GM12878 (cell line): ENCODE data around the gene SUGCT. TPM values are rescaled to one million over a fixed set of nuclear protein-coding genes. Genes with fewer than 3 reads are reported as not detected.

Source experiments
- ATAC-seq: fragments of 200-7000 bp; cut with Tn5 transposase; 3 replicates; pipeline ENCODE4 v1.9.1; 2020; ENCODE audit warnings: mild to moderate bottlenecking, moderate library complexity
- BruUV-seq: library from RNA; stranded (reverse); fragments of 400-500 nt; replicated peaks from 2 replicates; lab custom pipeline; 2021; lab: Mats Ljungman, UMichigan
- CTCF ChIA-PET: fragments of 300-600 bp; sonication (Branson Sonifier 250); formaldehyde crosslinking; extraction: SDS; loops from one replicate; lab custom pipeline; 2021; ENCODE audit warnings: inconsistent platforms; lab: Yijun Ruan, JAX
- POLR2A ChIA-PET: fragments of 350-600 bp; formaldehyde crosslinking; extraction: SDS; loops from one replicate; lab custom pipeline; 2021; ENCODE audit warnings: inconsistent platforms; lab: Charles Lee
- RAD21 ChIA-PET: fragments of 300-600 bp; sonication (Branson Sonifier 250); formaldehyde crosslinking; loops from one replicate; lab custom pipeline; 2023; ENCODE audit warnings: antibody characterized with exemption; ENCODE audit not compliant: unreplicated experiment; lab: Charles Lee
- SMC1A ChIA-PET: fragments of 300-600 bp; sonication (Branson Sonifier 250); formaldehyde crosslinking; loops from one replicate; lab custom pipeline; 2023; ENCODE audit not compliant: unreplicated experiment, uncharacterized antibody; lab: Charles Lee
- DNase-seq: peaks from one replicate; pipeline ENCODE4 v3.0.0-alpha.2; 2011; ENCODE audit warnings: low read depth, low spot score
- FAIRE-seq: peaks from 3 replicates; lab custom pipeline; 2011; peaks lifted over from hg19 to GRCh38; lab: Jason Lieb, UNC
- H2AFZ ChIP-seq: 2 replicates; pipeline ENCODE4 v1.6.0; 2011; ENCODE audit warnings: low read depth, low read length, control low read depth; ENCODE audit not compliant: control insufficient read depth
- H3K27ac ChIP-seq: 2 replicates; pipeline ENCODE4 v1.5.1; 2011; ENCODE audit warnings: control low read depth; ENCODE audit not compliant: control insufficient read depth, insufficient read depth
- H3K27me3 ChIP-seq, 2 experiments: replicated peaks in 1 of 2; 2 replicates each; pipeline versions ENCODE4 v1.6.0 to v1.6.1; 2011; ENCODE audit warnings: low read length in 1 of 2; ENCODE audit not compliant: control insufficient read depth in 2 of 2, insufficient read depth in 2 of 2
- H3K36me3 ChIP-seq, 2 experiments: 2 replicates each; pipeline ENCODE4 v1.5.1; 2011; ENCODE audit warnings: low read length in 1 of 2; ENCODE audit not compliant: control insufficient read depth in 2 of 2, insufficient read depth in 2 of 2
- H3K4me1 ChIP-seq: 2 replicates; pipeline ENCODE4 v1.6.1; 2011; ENCODE audit warnings: mild to moderate bottlenecking, low read length, moderate library complexity, mixed read lengths; ENCODE audit not compliant: control insufficient read depth, insufficient read depth
- H3K4me2 ChIP-seq: 2 replicates; pipeline ENCODE4 v1.6.0; 2011; ENCODE audit warnings: control low read depth; ENCODE audit not compliant: control insufficient read depth, insufficient read depth
- H3K4me3 ChIP-seq: fragments of 200-600 bp; sonication (generic); 2 replicates; pipeline ENCODE4 v1.5.1; 2016
- H3K79me2 ChIP-seq: 2 replicates; pipeline ENCODE4 v1.6.0; 2011; ENCODE audit warnings: low read length; ENCODE audit not compliant: control insufficient read depth, insufficient read depth
- H3K9ac ChIP-seq: 2 replicates; pipeline ENCODE4 v1.8.0; 2011; ENCODE audit warnings: low read length, control low read depth, mixed read lengths; ENCODE audit not compliant: control insufficient read depth, insufficient read depth
- H3K9me3 ChIP-seq: replicated peaks from 3 replicates; pipeline ENCODE4 v1.5.1; 2011; ENCODE audit warnings: mild to moderate bottlenecking, low read length; ENCODE audit not compliant: control insufficient read depth, insufficient read depth
- H4K20me1 ChIP-seq: 2 replicates; pipeline ENCODE4 v1.6.0; 2011; ENCODE audit not compliant: control insufficient read depth, insufficient read depth
- ATF3 ChIP-seq: IDR thresholded peaks from 2 replicates; pipeline ENCODE4 v1.6.1; 2011; ENCODE audit warnings: low read depth, mild to moderate bottlenecking, low read length, moderate library complexity, borderline replicate concordance; ENCODE audit errors: extremely low read depth
- CBX3 ChIP-seq: fragments of 200-600 bp; sonication (generic); IDR thresholded peaks from 2 replicates; pipeline ENCODE4 v1.6.1; 2016; ENCODE audit warnings: low read depth, borderline replicate concordance
- CBX5 ChIP-seq: sonication (generic); IDR thresholded peaks from 2 replicates; pipeline ENCODE4 v1.6.1; 2016; ENCODE audit warnings: low read depth, moderate library complexity, mild to moderate bottlenecking, inconsistent platforms
- E2F8 ChIP-seq: fragments of 450-650 bp; IDR thresholded peaks from 2 replicates; pipeline ENCODE4 v1.6.1; 2018; ENCODE audit warnings: mild to moderate bottlenecking, low read depth, moderate library complexity; ENCODE audit not compliant: partially characterized antibody
- IKZF1 ChIP-seq: fragments of 450-650 bp; conservative IDR thresholded peaks from 2 replicates; pipeline ENCODE4 v1.6.1; 2017; ENCODE audit warnings: antibody characterized with exemption, mild to moderate bottlenecking
- IKZF2 ChIP-seq, 2 experiments: fragments of 450-650 bp; IDR thresholded peaks; 2 replicates each; pipeline ENCODE4 v1.6.1; 2017; ENCODE audit warnings: mild to moderate bottlenecking in 2 of 2, moderate library complexity in 2 of 2
- MTA3 ChIP-seq: IDR thresholded peaks from 2 replicates; pipeline ENCODE4 v1.6.1; 2012; ENCODE audit warnings: low read length, inconsistent platforms, borderline replicate concordance
- MYB ChIP-seq: fragments of 150-350 bp; IDR thresholded peaks from 2 replicates; pipeline ENCODE4 v1.6.1; 2014; ENCODE audit warnings: mild to moderate bottlenecking, low read depth, low read length, borderline replicate concordance
- MYC ChIP-seq: IDR thresholded peaks from 2 replicates; pipeline ENCODE4 v1.6.1; 2011; ENCODE audit warnings: mild to moderate bottlenecking, low read length, moderate library complexity, inconsistent platforms; ENCODE audit not compliant: insufficient read depth, insufficient replicate concordance, insufficient read length, severe bottlenecking
- PRDM15 ChIP-seq: fragments of 450-650 bp; formaldehyde crosslinking; IDR thresholded peaks from 2 replicates; pipeline ENCODE4 v1.4.0; 2020; ENCODE audit warnings: mild to moderate bottlenecking, moderate library complexity
- SP1 ChIP-seq: IDR thresholded peaks from one replicate; pipeline ENCODE4 v1.6.1; 2011; ENCODE audit warnings: low read depth, low read length
- TCF3 ChIP-seq: IDR thresholded peaks from 2 replicates; pipeline ENCODE4 v1.6.1; 2012; ENCODE audit warnings: low read depth, mild to moderate bottlenecking, low read length, borderline replicate concordance; ENCODE audit not compliant: insufficient read depth
- YBX1 ChIP-seq: fragments of 450-650 bp; IDR thresholded peaks from 2 replicates; pipeline ENCODE4 v1.6.1; 2016; ENCODE audit warnings: antibody characterized with exemption
- ZBED1 ChIP-seq: IDR thresholded peaks from 2 replicates; pipeline ENCODE4 v1.6.1; 2016; ENCODE audit warnings: borderline replicate concordance
- WGBS: methylation state at CpG from one replicate; pipeline ENCODE4 v1.1.6; 2016; ENCODE audit warnings: low lambda C conversion rate; ENCODE audit not compliant: insufficient replicate concordance, insufficient coverage; ENCODE audit errors: missing lambda C conversion rate; 5-methylcytosine and 5-hydroxymethylcytosine counted together
- in situ Hi-C: fragments of 300-500 bp; cut with MboI; formaldehyde crosslinking; loops from 9 replicates; pipeline ENCODE4 v1.14.3; 2018; ENCODE audit warnings: mixed read lengths
- intact Hi-C: fragments of 100-400 bp; cut with micrococcal nuclease; formaldehyde crosslinking; loops from one replicate; pipeline ENCODE4 v1.14.2; 2022; ENCODE audit not compliant: unreplicated experiment
- polyA plus RNA-seq, 11 experiments: library from polyadenylated mRNA; depleted of rRNA in 4 of 11; unstranded in 6 of 11; stranded (reverse) in 5 of 11; fragments of >200 nt; fragmentation: Nextera tagmentation in 4 of 11; fragmentation: Illumina TruSeq in 1 of 11; extraction: Ambion mirVana in 4 of 11; extraction: Trizol in 1 of 11; gene quantifications; 1 replicate in 1 of 11; 2 replicates in 10 of 11; pipeline versions ENCODE4 v1.2.1 to v1.2.3, GENCODE V29; 2011 to 2016; ENCODE audit warnings: inconsistent platforms in 2 of 11, missing spikeins in 2 of 11, low read depth in 1 of 11
- total RNA-seq, 4 experiments: library from RNA; depleted of rRNA in 3 of 4; stranded (reverse); fragments of >200 nt in 3 of 4; fragmentation: Illumina TruSeq in 1 of 4; extraction: Trizol in 1 of 4; gene quantifications; 2 replicates each; pipeline versions ENCODE4 v1.2.1 to v1.2.3, GENCODE V29; 2013 to 2021
- TF ChIP-seq, protein P1 (sequence below): fragments of 450-650 bp; IDR thresholded peaks from 2 replicates; pipeline ENCODE4 v1.6.1; 2017; ENCODE audit warnings: borderline replicate concordance

Gene SUGCT
- total and polyA plus RNA-seq, 10 of the 15 experiments (the other 5 are each of a cell fraction or from before 2014, with no cell fraction given): 0.08 to 1.2 (median 0.67) TPM; not detected in 1

DNA sequence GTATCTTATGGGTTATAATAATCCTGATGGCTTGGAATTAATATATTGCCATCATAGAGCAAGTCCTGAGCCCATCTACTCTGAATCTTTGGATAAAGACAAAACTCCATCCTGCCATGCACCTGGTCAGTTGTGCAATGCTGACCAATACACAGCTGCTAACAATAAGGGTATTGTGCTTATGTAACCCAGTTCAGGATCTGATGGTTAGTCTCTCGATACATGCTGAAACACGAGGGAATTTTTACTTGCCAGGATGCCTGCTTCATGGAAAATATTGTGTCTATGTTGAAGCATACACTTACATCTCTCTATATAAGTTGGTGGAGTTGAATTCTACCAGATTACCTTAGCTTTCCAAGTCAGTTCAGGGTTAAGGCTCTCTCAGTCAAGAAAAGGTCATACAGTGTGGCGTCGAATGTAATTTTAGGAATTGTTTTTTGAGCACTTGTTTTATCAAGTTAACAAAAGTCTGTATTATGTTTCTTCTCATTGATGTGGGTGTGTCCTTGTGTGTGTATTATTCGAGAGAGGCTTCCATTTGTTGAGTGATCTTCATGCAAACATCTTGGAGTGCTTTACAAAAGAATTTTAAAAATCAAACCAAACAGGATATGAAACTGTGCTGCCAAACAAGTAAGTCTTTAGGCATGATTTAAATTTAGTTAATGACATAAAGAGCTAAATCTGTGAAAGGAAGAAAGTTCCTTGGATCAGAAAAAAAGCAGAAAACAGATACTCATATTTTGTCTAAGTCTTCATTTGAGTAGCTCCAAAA, 449.1 kb downstream of the SUGCT start:
- H4K20me1 ChIP-seq: no peaks in the 10 kb centered on the region
- in situ Hi-C loops (no loop called here), intact Hi-C loops (no loop called here)
- H3K27me3 ChIP-seq: no peaks in the 10 kb centered on the region
- H3K4me1 ChIP-seq: no peaks in the 10 kb centered on the region
- no TSS peak for BruUV-seq
- no peak for DNase-seq
- H2AFZ ChIP-seq: no peak overlapping the region
- no peak overlapping the region for H3K4me2 ChIP-seq
- ChIA-PET SMC1A (interaction anchor here (0.7 to 1.6 kb wide), 3 partner anchors 8 to 12 kb away, joined by 3 to 5 read pairs (median 4); no protein-coding TSS in a partner anchor), CTCF (no interaction called here), POLR2A (no interaction called here), RAD21 (no interaction called here)
- H3K9me3 ChIP-seq: no peaks in the 10 kb centered on the region
- no peak overlapping the region for H3K27ac ChIP-seq
- FAIRE-seq: no peak
- H3K4me3 ChIP-seq: no peak overlapping the region
- no peak overlapping the region for H3K9ac ChIP-seq
- ATAC-seq: no peak
- 39% methylated on average over 5 of the region's 5 CpGs for WGBS
- H3K79me2 ChIP-seq: no peaks in the 10 kb centered on the region
- H3K36me3 ChIP-seq: no peaks in the 10 kb centered on the region
- no peak for TF ChIP-seq MYB
- TF ChIP-seq MTA3: no peak
- TF ChIP-seq CBX5: no peak
- TF ChIP-seq ZBED1: no peak
- TF ChIP-seq SP1: no peak
- no peak for TF ChIP-seq CBX3
- no peak for TF ChIP-seq MYC
- TF ChIP-seq, protein P1, sequence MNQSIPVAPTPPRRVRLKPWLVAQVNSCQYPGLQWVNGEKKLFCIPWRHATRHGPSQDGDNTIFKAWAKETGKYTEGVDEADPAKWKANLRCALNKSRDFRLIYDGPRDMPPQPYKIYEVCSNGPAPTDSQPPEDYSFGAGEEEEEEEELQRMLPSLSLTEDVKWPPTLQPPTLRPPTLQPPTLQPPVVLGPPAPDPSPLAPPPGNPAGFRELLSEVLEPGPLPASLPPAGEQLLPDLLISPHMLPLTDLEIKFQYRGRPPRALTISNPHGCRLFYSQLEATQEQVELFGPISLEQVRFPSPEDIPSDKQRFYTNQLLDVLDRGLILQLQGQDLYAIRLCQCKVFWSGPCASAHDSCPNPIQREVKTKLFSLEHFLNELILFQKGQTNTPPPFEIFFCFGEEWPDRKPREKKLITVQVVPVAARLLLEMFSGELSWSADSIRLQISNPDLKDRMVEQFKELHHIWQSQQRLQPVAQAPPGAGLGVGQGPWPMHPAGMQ: no peak
- TF ChIP-seq IKZF1: no peak
- TF ChIP-seq PRDM15: no peak
- TF ChIP-seq YBX1: no peak
- TF ChIP-seq IKZF2 (IDR thresholded peaks at IDR 0.05): no peak
- TF ChIP-seq E2F8: no peak
- no peak for TF ChIP-seq TCF3
- no peak for TF ChIP-seq ATF3
